ENCODE data around the gene CRIP3.

Gene CRIP3

GRCh38 chr6:43299338-43300293 lies 9.0 kb downstream of the CRIP3 start:
- H3K4me2 ChIP-seq, result no peak overlapping the region
- no peak for TF ChIP-seq Cebpa-rat (IDR thresholded peaks at IDR 0.05)
- no peak overlapping the region for H3K9ac ChIP-seq
- no peaks in the 10 kb centered on the region for H3K9me3 ChIP-seq
- H3K36me3 ChIP-seq, result no peaks in the 10 kb centered on the region
- no peak overlapping the region for H3K4me3 ChIP-seq
- H3K27ac ChIP-seq, result no peak overlapping the region
- H3K27me3 ChIP-seq, result no peaks in the 10 kb centered on the region
- H4K20me1 ChIP-seq, result no peaks in the 10 kb centered on the region
- no peaks in the 10 kb centered on the region for H3K4me1 ChIP-seq

- no peak for TF ChIP-seq Cebpa-rat (IDR thresholded peaks at IDR 0.05)
Observed at GRCh38 chr6:43298565-43299337, 9.9 kb downstream of the CRIP3 start.

GRCh38 chr6:43297644-43298564 lies 10.7 kb downstream of the CRIP3 start, which contains the start of gene SLC22A7:
Gene SLC22A7 (plus strand): TSS chr6:43298260. CDS start chr6:43298359, 99 bp downstream.
- TF ChIP-seq Cebpa-rat (IDR thresholded peaks at IDR 0.05), result no peak
- Histone ChIP-seq H3K4me1 (no peaks in the 10 kb centered on the region), H3K9me3 (no peaks in the 10 kb centered on the region), H3K4me3 (no peak within 1 kb of the TSS), H4K20me1 (no peaks in the 10 kb centered on the region), H3K4me2 (no peak within 1 kb of the TSS), H3K27ac (no peak within 1 kb of the TSS), H3K27me3 (no peaks in the 10 kb centered on the region), H3K36me3 (no peaks in the 10 kb centered on the region), H3K9ac (no peak within 1 kb of the TSS)

More at GRCh38 chr6:43298565-43299337, 9.9 kb downstream of the CRIP3 start:
- Histone ChIP-seq H3K9ac (no peak overlapping the region), H3K27me3 (no peaks in the 10 kb centered on the region), H3K27ac (no peak overlapping the region), H4K20me1 (no peaks in the 10 kb centered on the region), H3K9me3 (no peaks in the 10 kb centered on the region), H3K36me3 (no peaks in the 10 kb centered on the region), H3K4me2 (no peak overlapping the region), H3K4me1 (no peaks in the 10 kb centered on the region), H3K4me3 (no peak overlapping the region)

GRCh38 chr6:43296780-43297497 lies 11.7 kb downstream of the CRIP3 start:
- Histone ChIP-seq H3K4me3 (no peak overlapping the region), H3K36me3 (no peaks in the 10 kb centered on the region)

GRCh38 chr6:43295456-43295855 lies 13.2 kb downstream of the CRIP3 start:
- Histone ChIP-seq H4K20me1 (no peaks in the 10 kb centered on the region), H3K27ac (no peak overlapping the region), H3K36me3 (no peaks in the 10 kb centered on the region), H3K4me1 (no peaks in the 10 kb centered on the region), H3K9me3 (no peaks in the 10 kb centered on the region), H3K9ac (no peak overlapping the region), H3K4me3 (no peak overlapping the region), H3K4me2 (no peak overlapping the region), H3K27me3 (no peaks in the 10 kb centered on the region)
- TF ChIP-seq Cebpa-rat (IDR thresholded peaks at IDR 0.05), result no peak

More at GRCh38 chr6:43296780-43297497, 11.7 kb downstream of the CRIP3 start:
- Histone ChIP-seq H3K27ac (no peak overlapping the region), H3K27me3 (no peaks in the 10 kb centered on the region), H3K9ac (no peak overlapping the region), H4K20me1 (no peaks in the 10 kb centered on the region), H3K4me2 (no peak overlapping the region), H3K4me1 (no peaks in the 10 kb centered on the region), H3K9me3 (no peaks in the 10 kb centered on the region)
- no peak for TF ChIP-seq Cebpa-rat (IDR thresholded peaks at IDR 0.05)

- Histone ChIP-seq H3K27ac (no peak overlapping the region), H3K4me3 (no peak overlapping the region), H4K20me1 (no peaks in the 10 kb centered on the region), H3K9me3 (no peaks in the 10 kb centered on the region), H3K9ac (no peak overlapping the region), H3K27me3 (no peaks in the 10 kb centered on the region), H3K36me3 (no peaks in the 10 kb centered on the region), H3K4me1 (no peaks in the 10 kb centered on the region), H3K4me2 (no peak overlapping the region)
- no peak for TF ChIP-seq Cebpa-rat (IDR thresholded peaks at IDR 0.05)
Observed at GRCh38 chr6:43294536-43294935, 14.1 kb downstream of the CRIP3 start.

GRCh38 chr6:43293698-43294097 lies 14.9 kb downstream of the CRIP3 start:
- no peak overlapping the region for H3K4me2 ChIP-seq
- TF ChIP-seq Cebpa-rat (IDR thresholded peaks at IDR 0.05), result no peak
- H3K9ac ChIP-seq, result no peak overlapping the region
- no peak overlapping the region for H3K4me3 ChIP-seq
- H4K20me1 ChIP-seq, result no peaks in the 10 kb centered on the region
- H3K27me3 ChIP-seq, result no peaks in the 10 kb centered on the region
- no peaks in the 10 kb centered on the region for H3K9me3 ChIP-seq
- H3K27ac ChIP-seq, result no peak overlapping the region
- H3K4me1 ChIP-seq, result peaks cover 5% of the 10 kb centered on the region
- H3K36me3 ChIP-seq, result no peaks in the 10 kb centered on the region

- Histone ChIP-seq H3K27ac (no peak overlapping the region), H3K9ac (no peak overlapping the region), H3K4me1 (peaks cover 13% of the 10 kb centered on the region), H4K20me1 (no peaks in the 10 kb centered on the region), H3K4me2 (no peak overlapping the region), H3K27me3 (no peaks in the 10 kb centered on the region), H3K9me3 (no peaks in the 10 kb centered on the region), H3K36me3 (no peaks in the 10 kb centered on the region), H3K4me3 (no peak overlapping the region)
- TF ChIP-seq Cebpa-rat (IDR thresholded peaks at IDR 0.05), result no peak
Observed at GRCh38 chr6:43292763-43293318, 15.8 kb downstream of the CRIP3 start.
